Vagina (tissue), 2 donors: ENCODE results near the gene TMEM59. TPM values are rescaled to one million over a fixed set of nuclear protein-coding genes. Genes with fewer than 3 reads are reported as not detected.

ENCODE experiments used
- DNase-seq, 2 donors: peaks; one replicate each; pipeline ENCODE4 v3.0.0-alpha.2; 2017; ENCODE audit errors: extremely low spot score in 2 of 2
- H3K27ac ChIP-seq: fragments of 200-600 bp; sonication (generic); one replicate; pipeline ENCODE4 v1.5.1; 2019
- H3K27me3 ChIP-seq: fragments of 200-600 bp; sonication (generic); one replicate; pipeline ENCODE4 v1.5.1; 2019
- H3K36me3 ChIP-seq, 2 donors: fragments of 200-600 bp; sonication (generic); one replicate each; pipeline ENCODE4 v1.5.1; 2017 to 2019
- H3K4me1 ChIP-seq: fragments of 200-600 bp; sonication (generic); one replicate; pipeline ENCODE4 v1.5.1; 2019
- H3K4me3 ChIP-seq, 2 donors: fragments of 200-600 bp; sonication (generic); 1 replicate in 1 of 2; 2 replicates in 1 of 2; pipeline ENCODE4 v1.5.1; 2016 to 2019
- H3K9me3 ChIP-seq: fragments of 200-600 bp; sonication (generic); one replicate; pipeline ENCODE4 v1.5.1; 2019
- CTCF ChIP-seq, 3 experiments: fragments of 450-650 bp in 2 of 3; fragments of 200-600 bp in 1 of 3; sonication (generic) in 1 of 3; IDR thresholded peaks; one replicate each; pipeline ENCODE4 v1.5.1; 2017 to 2019; ENCODE audit warnings: antibody characterized with exemption in 3 of 3, mild to moderate bottlenecking in 2 of 3, moderate library complexity in 2 of 3
- POLR2A ChIP-seq, 2 donors: fragments of 450-650 bp; IDR thresholded peaks; one replicate each; pipeline ENCODE4 v1.6.1; 2017; ENCODE audit warnings: antibody characterized with exemption in 2 of 2, mild to moderate bottlenecking in 2 of 2, moderate library complexity in 2 of 2
- POLR2AphosphoS5 ChIP-seq, 2 donors: sonication (generic); formaldehyde crosslinking; IDR thresholded peaks; one replicate each; pipeline ENCODE4 v1.9.0; 2017; ENCODE audit warnings: antibody characterized with exemption in 2 of 2, mild to moderate bottlenecking in 2 of 2, low read depth in 1 of 2; ENCODE audit not compliant: insufficient read depth in 1 of 2
- intact Hi-C: fragments of 100-400 bp; cut with DNase I; formaldehyde crosslinking; loops from one replicate; pipeline ENCODE4 v1.15.1; 2023
- total RNA-seq: library from RNA; depleted of rRNA; stranded (reverse); fragments of >200 nt; gene quantifications from one replicate; pipeline ENCODE4 v1.2.3, GENCODE V29; 2016

TMEM59 gene
- total RNA-seq, 1 donor from 2014 or later = 113 TPM

DNA sequence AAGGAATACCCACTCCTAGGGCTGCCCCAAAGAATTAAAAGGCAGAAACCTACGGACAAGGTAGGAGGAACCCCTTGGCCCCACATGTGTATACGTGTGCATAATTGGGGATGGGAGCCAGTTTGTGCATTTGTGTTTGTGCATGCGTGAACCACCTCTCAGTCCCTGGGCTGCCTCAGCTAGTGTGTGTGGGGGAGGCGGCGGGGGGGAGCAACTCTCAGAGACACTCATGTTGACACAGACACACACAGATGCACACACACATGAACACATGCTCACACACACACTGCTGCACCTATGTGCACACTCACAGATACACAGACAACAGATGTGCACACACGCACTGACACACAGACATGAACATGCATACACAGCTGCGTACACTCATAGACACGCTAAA, 40.1 kb downstream of the TMEM59 start:
- no peak overlapping the region for H3K4me3 ChIP-seq
- intact Hi-C loops = no loop called here

GRCh38 chr1:54012008-54012325, 41.0 kb downstream of the TMEM59 start:
- H3K27me3 ChIP-seq = no peaks in the 10 kb centered on the region
- TF ChIP-seq CTCF (IDR thresholded peaks at IDR 0.05) (no peak), POLR2AphosphoS5 (IDR thresholded peaks at IDR 0.05; ENCODE audit: insufficient read depth in 1 of 2, low read depth in 1 of 2) (no peak), POLR2A (IDR thresholded peaks at IDR 0.05) (no peak)

More for the DNA sequence above, 40.1 kb downstream of the TMEM59 start:
- Histone ChIP-seq H3K4me1 (no peaks in the 10 kb centered on the region), H3K36me3 (no peaks in the 10 kb centered on the region), H3K9me3 (no peaks in the 10 kb centered on the region), H3K27ac (no peak overlapping the region), H3K27me3 (no peaks in the 10 kb centered on the region)
- TF ChIP-seq CTCF (IDR thresholded peaks at IDR 0.05) = no peak
- no peak for TF ChIP-seq POLR2AphosphoS5 (IDR thresholded peaks at IDR 0.05; ENCODE audit: insufficient read depth in 1 of 2, low read depth in 1 of 2)
- no peak for TF ChIP-seq POLR2A (IDR thresholded peaks at IDR 0.05)
- no peak for DNase-seq

DNA sequence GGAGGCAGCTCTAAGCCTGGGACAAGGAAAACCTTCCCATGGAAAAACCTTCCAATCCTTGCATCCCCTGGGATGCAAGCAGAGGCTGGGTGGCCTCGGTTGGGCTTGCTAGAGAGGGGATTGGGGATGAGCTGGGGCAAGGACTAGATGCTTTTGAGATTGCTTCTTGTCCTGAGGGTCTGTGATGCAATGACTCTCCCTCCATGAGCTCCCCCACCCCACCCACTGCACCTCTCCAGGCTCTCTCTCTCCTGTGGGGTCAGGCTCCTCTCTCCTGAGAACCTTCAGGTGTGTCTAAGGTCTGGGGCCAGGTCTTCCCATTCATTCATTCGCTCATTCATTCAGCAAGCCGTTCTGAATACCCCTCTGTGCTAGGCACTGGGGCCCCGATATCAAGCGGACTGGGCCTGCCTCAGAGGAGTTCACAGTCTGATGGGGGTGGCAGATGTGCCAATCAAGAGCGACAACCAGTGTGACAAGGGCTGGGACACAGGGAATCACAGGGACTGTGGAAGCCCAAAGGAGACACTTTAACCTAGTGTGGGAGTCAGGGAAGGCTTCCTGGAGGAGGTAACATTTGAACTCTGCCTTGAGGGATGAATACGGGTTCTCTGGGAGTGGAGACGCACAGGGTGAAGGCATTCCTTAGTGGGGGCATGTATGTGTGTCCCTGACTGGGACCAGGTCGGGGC, 41.5 kb downstream of the TMEM59 start:
- Histone ChIP-seq H3K4me1 (no peaks in the 10 kb centered on the region), H3K9me3 (no peaks in the 10 kb centered on the region), H3K36me3 (no peaks in the 10 kb centered on the region), H3K4me3 (no peak overlapping the region), H3K27me3 (no peaks in the 10 kb centered on the region), H3K27ac (no peak overlapping the region)
- no peak for DNase-seq
- intact Hi-C loops = no loop called here
- TF ChIP-seq CTCF (IDR thresholded peaks at IDR 0.05) (no peak), POLR2AphosphoS5 (IDR thresholded peaks at IDR 0.05; ENCODE audit: insufficient read depth in 1 of 2, low read depth in 1 of 2) (no peak), POLR2A (IDR thresholded peaks at IDR 0.05) (no peak)

More at GRCh38 chr1:54012008-54012325, 41.0 kb downstream of the TMEM59 start:
- no peak overlapping the region for H3K27ac ChIP-seq
- H3K4me3 ChIP-seq = no peak overlapping the region
- intact Hi-C loops = no loop called here
- H3K36me3 ChIP-seq = no peaks in the 10 kb centered on the region
- DNase-seq = no peak
- H3K4me1 ChIP-seq = no peaks in the 10 kb centered on the region
- no peaks in the 10 kb centered on the region for H3K9me3 ChIP-seq

- H3K27ac ChIP-seq = no peak overlapping the region
- intact Hi-C loops = no loop called here
- no peaks in the 10 kb centered on the region for H3K9me3 ChIP-seq
- DNase-seq = no peak
- H3K36me3 ChIP-seq = no peaks in the 10 kb centered on the region
- H3K27me3 ChIP-seq = no peaks in the 10 kb centered on the region
- no peak overlapping the region for H3K4me3 ChIP-seq
- no peaks in the 10 kb centered on the region for H3K4me1 ChIP-seq
- TF ChIP-seq POLR2AphosphoS5 (IDR thresholded peaks at IDR 0.05; ENCODE audit: insufficient read depth in 1 of 2, low read depth in 1 of 2) = no peak
Measured at GRCh38 chr1:54010415-54011117, 42.4 kb downstream of the TMEM59 start.

DNA sequence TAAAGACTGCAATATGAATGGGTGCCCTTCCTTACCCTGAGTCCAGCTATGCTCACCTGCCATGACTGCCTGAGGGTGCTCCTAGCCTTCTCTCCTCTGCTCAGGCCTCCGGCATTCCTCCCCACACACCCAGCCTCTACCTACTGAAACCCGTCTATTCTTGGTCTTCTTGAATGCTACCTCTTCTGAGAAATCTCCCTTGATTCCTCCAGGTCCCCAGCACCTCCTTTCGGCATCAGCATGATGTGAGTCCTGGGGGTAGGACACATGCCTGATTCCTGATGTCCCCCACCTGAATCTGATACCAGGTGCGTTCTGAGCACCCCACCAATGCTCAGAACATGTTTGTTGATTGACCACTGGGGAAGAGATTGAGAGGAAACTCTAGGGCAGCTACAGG, 43.6 kb downstream of the TMEM59 start:
- intact Hi-C loops = no loop called here
- Histone ChIP-seq H3K27me3 (no peaks in the 10 kb centered on the region), H3K9me3 (no peaks in the 10 kb centered on the region), H3K4me1 (no peaks in the 10 kb centered on the region), H3K27ac (no peak overlapping the region), H3K36me3 (no peaks in the 10 kb centered on the region), H3K4me3 (no peak overlapping the region)
- TF ChIP-seq POLR2A (IDR thresholded peaks at IDR 0.05) = no peak
- no peak for TF ChIP-seq POLR2AphosphoS5 (IDR thresholded peaks at IDR 0.05; ENCODE audit: insufficient read depth in 1 of 2, low read depth in 1 of 2)
- TF ChIP-seq CTCF (IDR thresholded peaks at IDR 0.05) = no peak
- DNase-seq = no peak
